NCI-H82 treated with DMSO at 0.1 percent for 48 hours (cell line): ENCODE data around the gene SCN3A.

ENCODE experiments used
- DNase-seq: peaks from one replicate; lab custom pipeline; 2025; ENCODE audit not compliant: unreplicated experiment; lab: John Stamatoyannopoulos, UW

SCN3A gene

GRCh38 chr2:165192729-165193128, 11.1 kb downstream of the SCN3A start:
- no peak for DNase-seq

GRCh38 chr2:165191096-165191728, 12.6 kb downstream of the SCN3A start:
- no peak for DNase-seq

GRCh38 chr2:165185633-165186032, 18.2 kb downstream of the SCN3A start:
- no peak for DNase-seq

GRCh38 chr2:165182029-165182428, 21.8 kb downstream of the SCN3A start:
- no peak for DNase-seq

- no peak for DNase-seq
Observed at GRCh38 chr2:165176780-165177179, 27.1 kb downstream of the SCN3A start.

- no peak for DNase-seq
Observed at GRCh38 chr2:165173215-165173614, 30.6 kb downstream of the SCN3A start.

- no peak for DNase-seq
Observed at GRCh38 chr2:165164201-165164600, 39.6 kb downstream of the SCN3A start.

- DNase-seq = no peak
Observed at GRCh38 chr2:165163761-165164160, 40.1 kb downstream of the SCN3A start.

GRCh38 chr2:165162466-165162865, 41.4 kb downstream of the SCN3A start:
- DNase-seq = no peak

GRCh38 chr2:165161510-165161909, 42.3 kb downstream of the SCN3A start:
- no peak for DNase-seq

- DNase-seq = no peak
Observed at GRCh38 chr2:165157160-165157559, 46.7 kb downstream of the SCN3A start.

GRCh38 chr2:165155152-165155551, 48.7 kb downstream of the SCN3A start:
- no peak for DNase-seq

- no peak for DNase-seq
Observed at GRCh38 chr2:165149439-165149838, 54.4 kb downstream of the SCN3A start.

- DNase-seq = no peak
Observed at GRCh38 chr2:165147186-165148045, 56.4 kb downstream of the SCN3A start.

- no peak for DNase-seq
Observed at GRCh38 chr2:165144315-165144714, 59.5 kb downstream of the SCN3A start.

GRCh38 chr2:165141601-165142354, 62.1 kb downstream of the SCN3A start:
- DNase-seq = no peak

GRCh38 chr2:165126244-165126643, 77.6 kb downstream of the SCN3A start:
- DNase-seq = no peak

- DNase-seq = no peak
Observed at GRCh38 chr2:165122521-165122920, 81.3 kb downstream of the SCN3A start.

- DNase-seq = no peak
Observed at GRCh38 chr2:165120740-165121467, 82.9 kb downstream of the SCN3A start.

- no peak for DNase-seq
Observed at GRCh38 chr2:165115258-165115657, 88.6 kb downstream of the SCN3A start.

GRCh38 chr2:165114346-165114939, 89.4 kb downstream of the SCN3A start:
- DNase-seq = no peak
